HCT116 (cell line): ENCODE results near the gene HERC6.

Experiments
- EZH2 ChIP-seq: fragments of 200-600 bp; sonication (generic); IDR thresholded peaks from 2 replicates; pipeline ENCODE4 v1.6.1; 2017; ENCODE audit warnings: antibody characterized with exemption, mixed run types
- EZH2phosphoT487 ChIP-seq: fragments of 200-600 bp; IDR thresholded peaks from 2 replicates; pipeline ENCODE4 v1.6.1; 2018; ENCODE audit warnings: antibody characterized with exemption, borderline replicate concordance
- POLR2A ChIP-seq: IDR thresholded peaks from 2 replicates; pipeline ENCODE4 v1.7.0; 2011; ENCODE audit warnings: borderline replicate concordance; ENCODE audit not compliant: insufficient read depth, insufficient read length; ENCODE audit errors: extremely low read depth
- POLR2AphosphoS5 ChIP-seq: IDR thresholded peaks from 2 replicates; pipeline ENCODE4 v1.6.1; 2011; ENCODE audit warnings: mild to moderate bottlenecking, low read depth, low read length, moderate library complexity
- SP1 ChIP-seq: IDR thresholded peaks from 2 replicates; pipeline ENCODE4 v1.6.1; 2012; ENCODE audit warnings: low read depth
- SRF ChIP-seq: IDR thresholded peaks from 2 replicates; pipeline ENCODE4 v1.6.1; 2012; ENCODE audit warnings: low read depth
- ZNF274 ChIP-seq: fragments of 200-500 bp; sonication (Bioruptor generic); IDR thresholded peaks from 2 replicates; pipeline ENCODE4 v1.6.1; 2014; ENCODE audit warnings: mild to moderate bottlenecking, low read depth, low read length, inconsistent platforms
- TF ChIP-seq, protein P1 (sequence below), 3 experiments: fragments of 200-600 bp in 1 of 3; sonication (generic) in 1 of 3; IDR thresholded peaks in 2 of 3; conservative IDR thresholded peaks in 1 of 3; 2 replicates each; pipeline ENCODE4 v1.5.1; 2012 to 2017; ENCODE audit warnings: low read depth in 2 of 3, low read length in 2 of 3, antibody characterized with exemption in 1 of 3, borderline replicate concordance in 1 of 3, control low read depth in 1 of 3, mild to moderate bottlenecking in 1 of 3, mixed read lengths in 1 of 3, mixed run types in 1 of 3, moderate library complexity in 1 of 3; ENCODE audit not compliant: insufficient read depth in 1 of 3
- TF ChIP-seq, protein P2 (sequence below): IDR thresholded peaks from 2 replicates; pipeline ENCODE4 v1.6.1; 2012; ENCODE audit warnings: low read depth
- TF ChIP-seq, protein P3 (sequence below): IDR thresholded peaks from 2 replicates; pipeline ENCODE4 v1.6.1; 2012
- TF ChIP-seq, protein P4 (sequence below): IDR thresholded peaks from 2 replicates; pipeline ENCODE4 v1.6.1; 2012

DNA sequence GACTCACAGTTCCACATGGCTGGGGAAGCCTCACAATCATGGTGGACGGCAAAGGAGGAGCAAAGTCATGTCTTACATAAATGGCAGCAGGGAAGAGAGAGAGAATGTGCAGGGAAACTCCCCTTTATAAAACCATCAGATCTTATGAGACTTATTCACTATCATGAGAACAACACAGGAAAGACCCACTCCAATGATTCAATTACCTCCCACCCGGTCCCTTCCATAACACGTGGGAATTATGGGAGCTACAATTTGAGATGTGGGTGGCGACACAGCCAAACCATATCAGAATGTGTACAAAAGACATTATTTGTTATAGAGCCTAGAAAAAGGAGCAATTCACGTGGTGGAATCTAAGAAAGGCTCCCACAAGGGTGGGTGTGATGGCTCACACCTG lies 10.8 kb upstream of the HERC6 start:
- TF ChIP-seq POLR2A = no peak
- TF ChIP-seq, protein P1, sequence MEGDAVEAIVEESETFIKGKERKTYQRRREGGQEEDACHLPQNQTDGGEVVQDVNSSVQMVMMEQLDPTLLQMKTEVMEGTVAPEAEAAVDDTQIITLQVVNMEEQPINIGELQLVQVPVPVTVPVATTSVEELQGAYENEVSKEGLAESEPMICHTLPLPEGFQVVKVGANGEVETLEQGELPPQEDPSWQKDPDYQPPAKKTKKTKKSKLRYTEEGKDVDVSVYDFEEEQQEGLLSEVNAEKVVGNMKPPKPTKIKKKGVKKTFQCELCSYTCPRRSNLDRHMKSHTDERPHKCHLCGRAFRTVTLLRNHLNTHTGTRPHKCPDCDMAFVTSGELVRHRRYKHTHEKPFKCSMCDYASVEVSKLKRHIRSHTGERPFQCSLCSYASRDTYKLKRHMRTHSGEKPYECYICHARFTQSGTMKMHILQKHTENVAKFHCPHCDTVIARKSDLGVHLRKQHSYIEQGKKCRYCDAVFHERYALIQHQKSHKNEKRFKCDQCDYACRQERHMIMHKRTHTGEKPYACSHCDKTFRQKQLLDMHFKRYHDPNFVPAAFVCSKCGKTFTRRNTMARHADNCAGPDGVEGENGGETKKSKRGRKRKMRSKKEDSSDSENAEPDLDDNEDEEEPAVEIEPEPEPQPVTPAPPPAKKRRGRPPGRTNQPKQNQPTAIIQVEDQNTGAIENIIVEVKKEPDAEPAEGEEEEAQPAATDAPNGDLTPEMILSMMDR (IDR thresholded peaks at IDR 0.05 in 2 of 3, conservative IDR thresholded peaks at IDR 0.05 in 1 of 3; ENCODE audit: borderline replicate concordance in 1 of 3, insufficient read depth in 1 of 3, low read depth in 2 of 3, low read length in 2 of 3) = no peak
- no peak for TF ChIP-seq POLR2AphosphoS5
- TF ChIP-seq EZH2phosphoT487 = no peak
- no peak for TF ChIP-seq EZH2
- TF ChIP-seq SRF = no peak
- no peak for TF ChIP-seq SP1
- TF ChIP-seq, protein P2, sequence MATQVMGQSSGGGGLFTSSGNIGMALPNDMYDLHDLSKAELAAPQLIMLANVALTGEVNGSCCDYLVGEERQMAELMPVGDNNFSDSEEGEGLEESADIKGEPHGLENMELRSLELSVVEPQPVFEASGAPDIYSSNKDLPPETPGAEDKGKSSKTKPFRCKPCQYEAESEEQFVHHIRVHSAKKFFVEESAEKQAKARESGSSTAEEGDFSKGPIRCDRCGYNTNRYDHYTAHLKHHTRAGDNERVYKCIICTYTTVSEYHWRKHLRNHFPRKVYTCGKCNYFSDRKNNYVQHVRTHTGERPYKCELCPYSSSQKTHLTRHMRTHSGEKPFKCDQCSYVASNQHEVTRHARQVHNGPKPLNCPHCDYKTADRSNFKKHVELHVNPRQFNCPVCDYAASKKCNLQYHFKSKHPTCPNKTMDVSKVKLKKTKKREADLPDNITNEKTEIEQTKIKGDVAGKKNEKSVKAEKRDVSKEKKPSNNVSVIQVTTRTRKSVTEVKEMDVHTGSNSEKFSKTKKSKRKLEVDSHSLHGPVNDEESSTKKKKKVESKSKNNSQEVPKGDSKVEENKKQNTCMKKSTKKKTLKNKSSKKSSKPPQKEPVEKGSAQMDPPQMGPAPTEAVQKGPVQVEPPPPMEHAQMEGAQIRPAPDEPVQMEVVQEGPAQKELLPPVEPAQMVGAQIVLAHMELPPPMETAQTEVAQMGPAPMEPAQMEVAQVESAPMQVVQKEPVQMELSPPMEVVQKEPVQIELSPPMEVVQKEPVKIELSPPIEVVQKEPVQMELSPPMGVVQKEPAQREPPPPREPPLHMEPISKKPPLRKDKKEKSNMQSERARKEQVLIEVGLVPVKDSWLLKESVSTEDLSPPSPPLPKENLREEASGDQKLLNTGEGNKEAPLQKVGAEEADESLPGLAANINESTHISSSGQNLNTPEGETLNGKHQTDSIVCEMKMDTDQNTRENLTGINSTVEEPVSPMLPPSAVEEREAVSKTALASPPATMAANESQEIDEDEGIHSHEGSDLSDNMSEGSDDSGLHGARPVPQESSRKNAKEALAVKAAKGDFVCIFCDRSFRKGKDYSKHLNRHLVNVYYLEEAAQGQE = no peak
- TF ChIP-seq, protein P3, sequence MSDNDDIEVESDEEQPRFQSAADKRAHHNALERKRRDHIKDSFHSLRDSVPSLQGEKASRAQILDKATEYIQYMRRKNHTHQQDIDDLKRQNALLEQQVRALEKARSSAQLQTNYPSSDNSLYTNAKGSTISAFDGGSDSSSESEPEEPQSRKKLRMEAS = no peak
- no peak for TF ChIP-seq ZNF274
- TF ChIP-seq, protein P4, sequence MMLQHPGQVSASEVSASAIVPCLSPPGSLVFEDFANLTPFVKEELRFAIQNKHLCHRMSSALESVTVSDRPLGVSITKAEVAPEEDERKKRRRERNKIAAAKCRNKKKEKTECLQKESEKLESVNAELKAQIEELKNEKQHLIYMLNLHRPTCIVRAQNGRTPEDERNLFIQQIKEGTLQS = no peak
